Suprapubic skin (tissue), 2 donors: ENCODE results near the gene MRPS12.

Experiments
- EP300 ChIP-seq: sonication (generic); formaldehyde crosslinking; IDR thresholded peaks from one replicate; pipeline ENCODE4 v1.6.1; 2017; ENCODE audit warnings: antibody characterized with exemption
- POLR2A ChIP-seq, 2 donors: fragments of 450-650 bp; IDR thresholded peaks; one replicate each; pipeline ENCODE4 v1.6.1; 2017; ENCODE audit warnings: antibody characterized with exemption in 2 of 2, mild to moderate bottlenecking in 2 of 2, moderate library complexity in 2 of 2

DNA sequence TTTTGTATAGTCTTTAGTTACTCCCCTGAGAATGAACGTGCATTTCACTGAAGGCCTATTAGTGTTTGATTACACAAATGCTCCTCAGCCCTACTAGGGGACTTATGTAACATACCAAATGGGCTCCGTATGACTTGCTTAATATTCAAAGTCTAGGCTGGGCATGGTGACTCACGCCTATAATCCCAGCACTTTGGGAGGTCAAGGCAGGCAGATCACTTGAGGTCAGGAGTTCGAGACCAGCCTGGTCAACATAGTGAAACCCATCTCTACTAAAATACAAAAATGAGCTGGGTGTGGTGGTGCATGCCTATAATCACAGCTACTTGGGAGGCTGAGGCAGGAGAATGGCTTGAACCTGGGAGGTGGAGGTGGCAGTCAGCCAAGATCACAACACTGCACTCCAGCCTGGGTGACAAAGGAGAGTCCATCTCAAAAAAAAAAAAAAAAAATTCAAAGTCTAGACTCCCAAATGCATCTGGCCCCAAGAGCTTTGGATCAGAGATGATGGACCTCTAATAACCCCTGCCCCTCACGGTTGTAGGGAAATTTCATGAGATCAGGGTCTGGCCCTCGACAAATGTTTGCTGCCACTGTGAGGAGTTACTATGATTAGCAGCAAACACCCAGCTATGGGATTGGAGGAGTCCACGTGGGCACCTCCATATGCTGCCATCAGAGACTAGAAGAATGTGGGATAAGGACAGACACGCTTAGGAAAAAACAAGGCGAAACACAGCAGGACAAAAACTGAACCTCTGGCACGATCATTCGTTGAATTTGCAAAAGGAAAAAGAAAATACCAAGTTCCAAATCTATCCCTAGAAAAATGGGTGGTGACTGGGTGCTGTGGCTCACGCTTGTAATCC, 40.2 kb downstream of the MRPS12 start:
- TF ChIP-seq POLR2A (IDR thresholded peaks at IDR 0.05) (no peak), EP300 (no peak)
